HL-60/S4 (cell line): ENCODE results near the gene GPR119.
"Not testable (repeated sequence)": the region's sequence is repeated elsewhere in the genome, so short reads cannot be mapped to it uniquely, and the experiment has no call there.

ENCODE experiments used
- in situ Hi-C: fragments of 300-500 bp; cut with MboI; formaldehyde crosslinking; loops from 2 replicates; pipeline ENCODE4 v1.14.3; 2022; ENCODE audit warnings: low sequenced_read_pairs

The GPR119 gene

DNA sequence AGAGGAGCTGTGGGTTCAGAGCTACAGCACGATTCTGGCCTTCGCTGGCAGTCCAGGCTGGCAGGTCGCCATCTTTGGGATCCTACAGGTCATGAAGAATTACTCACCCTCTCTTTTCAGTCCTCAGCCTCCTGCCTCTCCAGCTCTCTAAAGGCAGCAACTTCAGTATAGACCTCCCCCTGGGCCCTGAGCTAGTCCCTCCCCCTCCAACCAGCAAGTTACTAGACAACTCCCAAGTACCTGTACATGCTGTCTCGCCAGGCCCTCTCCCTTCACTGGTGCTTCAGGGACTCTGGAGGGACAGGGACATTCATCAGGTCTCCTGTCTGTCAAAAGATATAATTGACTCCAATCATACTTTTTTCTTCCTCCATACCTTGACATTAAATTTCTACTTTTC, at the start of gene GPR119:
Gene GPR119 (minus strand): TSS at position 155 of the 400 bp plus-strand sequence. CDS start 227 bp downstream, outside the sequence.
- in situ Hi-C loops: no loop called here

DNA sequence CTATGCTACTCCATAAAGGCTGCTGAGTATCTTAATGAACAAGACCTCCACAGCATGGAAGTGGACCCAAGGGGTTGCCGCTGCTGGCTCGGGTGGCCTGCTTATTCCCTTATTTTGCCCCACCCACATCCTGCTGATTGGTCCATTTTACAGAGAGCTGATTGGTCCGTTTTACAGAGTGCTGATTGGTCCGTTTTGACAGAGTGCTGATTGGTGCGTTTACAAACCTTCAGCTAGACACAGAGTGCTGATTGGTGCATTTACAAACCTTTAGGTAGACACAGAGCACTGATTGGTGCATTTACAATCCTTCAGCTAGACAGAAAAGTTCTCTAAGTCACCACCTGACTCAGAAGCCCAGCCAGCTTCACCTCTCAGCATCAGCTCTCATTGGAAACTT, 43.8 kb upstream of the GPR119 start:
- in situ Hi-C loops: not testable (repeated sequence)

DNA sequence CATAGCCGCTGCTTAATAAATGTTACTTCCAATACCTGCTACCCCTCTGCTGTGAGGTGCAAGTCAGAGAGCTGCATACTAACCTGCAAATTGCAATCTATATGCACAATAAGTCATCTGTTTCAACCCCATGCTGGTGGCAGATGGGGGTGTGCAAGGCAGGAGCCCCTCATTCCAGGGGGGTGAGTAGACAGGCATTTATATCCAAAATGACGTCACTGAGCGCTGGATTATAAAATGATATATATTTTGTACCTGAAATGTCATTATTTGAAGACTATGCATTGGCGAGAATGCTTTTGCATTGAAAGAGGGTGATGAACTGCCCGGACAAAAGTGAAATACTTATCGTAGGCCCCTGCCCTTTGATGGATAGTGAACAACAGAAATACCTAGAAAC, 41.1 kb upstream of the GPR119 start:
- in situ Hi-C loops: no loop called here

DNA sequence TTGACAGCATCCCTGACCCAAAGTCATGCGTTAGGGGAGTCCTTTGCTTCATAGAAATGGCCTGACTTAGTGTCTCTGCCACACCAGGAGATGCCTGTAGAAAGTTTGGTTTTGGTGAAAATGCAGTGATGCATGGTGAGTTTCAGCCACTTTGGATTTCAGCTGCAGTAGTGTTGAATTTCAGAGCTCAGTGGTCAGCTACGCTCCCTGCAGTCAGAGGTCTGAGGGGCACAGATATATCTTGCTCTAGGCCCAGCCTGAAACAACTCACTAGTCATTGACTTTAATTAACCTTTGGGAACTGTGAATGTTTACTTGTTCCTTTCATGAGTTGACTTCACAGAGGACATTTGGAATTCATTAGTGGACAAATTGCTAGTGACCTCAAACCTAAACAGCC, 33.8 kb upstream of the GPR119 start:
- in situ Hi-C loops: no loop called here

DNA sequence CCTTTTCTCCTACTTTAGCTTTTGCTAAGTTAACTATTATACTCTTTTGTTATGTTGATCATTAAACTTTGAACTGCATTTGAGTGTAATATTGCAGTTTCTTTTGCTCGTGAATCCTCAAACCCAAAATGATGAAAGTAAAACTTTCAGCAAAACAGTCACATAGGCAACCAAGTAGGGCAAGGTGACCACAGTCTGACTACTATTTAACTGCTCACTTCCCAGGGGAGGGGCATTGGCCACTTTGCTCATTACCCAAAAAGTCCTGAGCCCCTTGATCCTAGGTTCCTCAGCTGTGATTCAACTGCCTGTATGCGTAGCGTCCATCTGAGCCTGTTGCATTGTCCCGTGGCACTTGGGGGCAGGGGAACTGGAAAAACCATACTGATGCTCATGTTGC, 33.3 kb upstream of the GPR119 start:
- in situ Hi-C loops: no loop called here

DNA sequence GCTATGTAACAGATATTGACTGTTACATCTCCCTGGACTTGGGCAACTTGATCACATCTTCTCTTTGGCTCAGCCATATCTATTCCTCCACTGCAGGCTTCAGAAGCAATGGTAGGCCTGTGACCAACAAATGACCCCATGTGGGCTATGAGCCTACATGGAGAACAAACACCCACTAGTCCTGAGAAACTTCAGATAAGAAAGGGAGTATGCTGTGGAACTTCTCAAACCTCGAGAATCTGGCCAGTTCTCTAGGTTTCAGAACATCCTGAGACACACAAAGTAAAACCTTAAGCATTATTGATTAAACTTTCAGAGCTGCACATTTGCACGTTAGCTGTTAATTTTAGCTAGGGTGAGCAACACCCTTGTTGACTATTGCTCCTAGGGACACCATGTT, 32.6 kb upstream of the GPR119 start:
- in situ Hi-C loops: no loop called here

DNA sequence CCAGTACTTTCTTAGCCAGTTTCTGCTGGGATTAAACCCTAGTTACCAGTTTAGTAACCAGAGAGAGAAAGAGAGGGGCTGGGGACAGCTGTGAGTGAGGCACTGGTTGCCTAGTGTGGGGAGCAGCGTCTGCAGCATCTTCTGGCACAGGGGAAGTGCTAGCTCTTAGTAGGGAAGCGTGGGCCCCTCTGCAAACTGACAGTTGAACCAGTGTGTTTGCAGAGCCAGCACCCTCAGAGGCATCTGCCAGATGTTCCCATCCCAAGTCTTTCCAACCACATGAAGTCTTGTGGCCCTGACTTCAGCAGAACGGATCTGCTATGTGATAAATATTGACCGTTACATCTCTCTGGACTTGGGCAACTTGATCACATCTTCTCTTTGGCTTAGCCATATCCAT, 31.3 kb upstream of the GPR119 start:
- in situ Hi-C loops: no loop called here

DNA sequence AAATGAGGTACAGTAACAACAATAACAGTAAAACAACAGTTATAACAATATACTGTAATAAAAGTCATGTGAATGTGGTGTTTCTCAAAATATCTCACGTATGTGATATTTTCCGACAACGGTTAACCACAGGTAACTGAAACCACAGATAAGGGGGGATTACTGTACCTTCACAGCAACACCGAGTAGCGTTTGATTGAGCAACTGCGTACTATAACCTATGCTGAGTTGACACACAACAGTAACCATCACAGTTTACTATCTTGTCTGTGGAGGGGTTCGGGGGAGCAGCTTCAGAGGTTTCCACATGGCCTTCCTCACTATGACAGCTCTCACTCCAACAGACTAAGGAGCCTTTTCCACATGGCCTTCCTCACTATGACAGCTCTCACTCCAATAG, 29.7 kb upstream of the GPR119 start:
- in situ Hi-C loops: no loop called here

DNA sequence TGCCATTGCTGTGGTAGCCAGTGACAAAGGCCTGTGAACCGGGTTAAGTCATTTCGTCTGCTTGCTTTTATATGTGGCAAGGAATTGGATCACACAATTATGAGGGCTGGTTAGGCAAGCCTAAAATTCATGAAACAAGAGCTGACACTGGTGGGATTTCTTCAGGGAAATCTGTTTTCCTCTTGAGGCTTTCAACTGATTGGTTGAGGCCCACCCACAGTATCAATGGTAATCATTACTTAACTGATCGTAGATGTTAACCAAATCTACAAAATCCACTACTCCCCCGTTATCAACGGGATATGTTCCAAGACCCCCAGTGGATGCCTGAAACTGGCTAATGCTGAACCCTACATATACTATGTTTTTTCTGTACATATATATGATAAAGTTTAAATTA, 29.3 kb upstream of the GPR119 start:
- in situ Hi-C loops: no loop called here

DNA sequence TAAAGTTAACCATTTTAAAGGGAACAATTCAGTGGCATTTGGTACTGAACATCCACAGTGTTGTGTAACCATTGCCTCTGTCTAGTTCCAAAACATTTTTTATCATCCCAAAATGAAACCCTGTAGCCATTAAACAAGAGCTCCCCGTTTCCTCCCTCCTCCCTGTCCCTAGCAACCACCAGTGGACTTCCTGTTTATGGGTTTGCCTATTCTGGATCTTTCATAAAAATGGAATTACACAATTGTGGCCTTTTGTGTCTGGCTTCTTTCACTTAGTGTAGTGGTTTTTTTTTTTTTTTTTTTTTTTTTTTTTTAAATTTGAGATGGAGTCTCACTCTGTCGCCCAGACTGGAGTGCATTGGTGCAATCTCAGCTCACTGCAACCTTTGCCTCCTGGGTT, 27.9 kb upstream of the GPR119 start:
- in situ Hi-C loops: no loop called here

DNA sequence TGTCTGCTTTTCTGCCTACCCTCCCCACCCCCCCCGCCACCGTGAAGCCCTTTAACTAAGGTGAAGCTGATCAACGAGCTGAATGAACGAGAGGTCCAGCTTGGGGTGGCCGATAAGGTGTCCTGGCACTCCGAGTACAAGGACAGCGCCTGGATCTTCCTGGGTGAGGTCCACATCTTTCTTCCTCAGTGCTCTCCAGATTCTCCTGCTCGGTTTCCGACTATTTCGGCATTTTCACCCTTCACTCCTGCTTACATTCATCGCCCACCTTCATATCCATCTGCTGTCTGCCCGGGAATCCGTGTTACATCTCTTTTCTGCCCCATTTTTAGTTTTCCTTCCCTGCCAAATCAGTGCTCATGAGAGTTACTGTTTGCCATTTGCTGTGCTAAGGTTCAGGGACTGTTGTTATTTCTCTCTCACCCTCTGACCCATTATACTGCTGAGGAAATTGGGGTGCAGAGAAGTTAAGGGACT, 16.8 kb upstream of the GPR119 start:
- in situ Hi-C loops: no loop called here

DNA sequence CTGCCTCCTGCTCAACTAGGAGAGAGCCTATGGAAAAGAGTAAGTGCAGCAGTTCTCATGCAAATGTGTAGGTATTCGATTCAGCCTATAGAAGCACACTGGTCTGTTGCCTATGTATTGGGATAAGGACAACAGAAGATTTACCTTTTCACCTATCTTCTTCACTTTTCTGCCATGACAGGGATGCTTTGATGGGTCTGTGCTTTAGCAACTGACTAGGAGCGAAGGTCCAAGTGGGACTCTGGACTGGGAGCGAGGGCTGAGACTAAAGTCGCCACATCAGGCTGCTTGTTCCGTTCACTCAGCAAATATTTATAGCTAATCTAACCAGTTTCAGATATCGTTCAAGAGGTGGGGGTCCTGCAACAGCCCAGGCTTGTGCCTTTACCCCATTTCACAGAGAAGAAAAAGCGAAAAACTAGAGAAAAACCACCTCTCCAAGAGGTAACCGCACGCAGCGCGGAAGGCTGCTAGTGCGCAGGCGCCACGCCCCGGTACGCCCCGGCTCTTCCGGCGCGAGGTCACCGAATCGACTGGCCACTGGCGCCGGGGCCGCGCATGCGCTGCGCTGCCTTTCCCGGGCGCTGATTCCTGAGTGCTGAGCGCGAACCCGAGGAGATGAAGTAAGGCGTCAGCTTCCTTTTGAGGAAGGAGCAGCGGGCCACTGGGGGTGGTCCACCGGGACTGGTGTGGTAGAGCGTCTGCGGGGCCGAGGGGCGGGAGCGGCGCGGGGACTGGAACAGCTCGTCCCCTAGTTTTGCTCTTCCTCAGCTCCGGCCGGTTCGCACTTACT, 16.1 kb upstream of the GPR119 start, which contains the start of gene RBMX2:
Gene RBMX2 (plus strand): TSS at position 573 of the 793 bp plus-strand sequence. CDS start 46 bp downstream, at position 619.
- in situ Hi-C loops: no loop called here

DNA sequence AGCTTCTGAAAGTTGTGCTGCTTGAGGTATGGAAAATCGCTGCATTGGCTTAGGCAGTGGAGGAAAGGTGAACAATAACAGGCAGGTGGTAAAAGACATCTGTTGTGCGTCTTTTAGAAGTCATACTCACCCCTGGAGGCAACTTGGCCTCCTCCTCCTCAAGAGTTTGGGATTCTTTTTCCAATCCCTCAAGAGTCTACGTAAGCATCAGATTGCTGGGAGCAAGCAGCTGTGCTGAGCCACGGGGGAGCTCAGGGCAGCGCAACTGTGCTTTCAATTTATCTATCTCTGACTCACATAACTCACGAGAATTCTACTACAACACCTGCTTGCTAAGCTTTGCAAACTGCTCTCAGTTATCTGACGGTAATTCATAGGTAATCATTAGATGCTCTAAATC, 9.9 kb upstream of the GPR119 start:
- in situ Hi-C loops: no loop called here

DNA sequence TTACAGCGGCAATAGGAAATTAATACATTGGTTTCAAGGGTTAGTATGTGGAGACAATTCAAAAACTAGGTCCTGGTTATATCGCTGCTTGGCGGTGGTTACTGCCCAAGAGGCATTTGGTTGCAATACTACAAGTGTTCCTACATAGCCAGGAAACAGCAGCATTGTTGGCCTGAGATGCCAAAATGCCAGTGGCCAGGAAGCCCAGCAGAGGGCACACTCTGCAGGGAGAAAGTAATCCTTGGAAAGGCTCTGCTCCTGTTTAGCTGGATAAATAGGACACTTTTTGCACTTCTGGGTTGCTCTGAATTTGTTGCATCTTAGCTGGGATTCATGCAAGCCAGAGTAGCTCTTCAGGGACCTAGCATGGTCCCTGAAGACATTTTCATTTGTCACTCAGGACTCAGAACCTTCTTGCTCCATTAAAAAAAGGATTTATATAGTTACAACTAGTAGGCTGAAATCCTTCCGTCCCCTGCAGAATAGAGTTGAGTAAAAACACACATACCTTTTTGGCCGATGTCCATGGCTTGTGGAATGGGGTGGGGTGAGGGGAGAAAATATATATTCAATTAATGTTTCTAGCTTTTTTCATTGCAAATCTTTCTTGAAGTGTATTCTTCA, 8.1 kb upstream of the GPR119 start:
- in situ Hi-C loops: no loop called here

DNA sequence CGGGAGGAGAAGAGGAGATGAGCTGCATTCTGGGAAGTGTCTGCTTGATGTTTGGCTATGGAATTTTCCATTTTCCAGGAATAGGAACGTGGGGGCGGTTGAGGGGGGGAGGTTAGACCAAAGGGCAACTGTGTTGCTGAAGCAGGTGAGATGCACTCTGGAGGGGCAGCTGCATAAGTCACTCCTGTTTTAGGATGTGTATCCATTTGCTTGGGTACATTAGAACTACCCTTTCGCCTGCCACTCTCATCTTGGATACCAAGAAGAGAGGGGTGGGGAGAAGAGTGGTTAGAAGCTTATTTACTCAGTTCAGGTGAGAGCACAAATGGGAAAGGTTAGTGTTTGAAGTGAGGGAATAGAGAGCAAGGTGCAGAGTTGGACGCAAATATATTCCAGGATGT, 934 bp upstream of the GPR119 start:
- in situ Hi-C loops: no loop called here

DNA sequence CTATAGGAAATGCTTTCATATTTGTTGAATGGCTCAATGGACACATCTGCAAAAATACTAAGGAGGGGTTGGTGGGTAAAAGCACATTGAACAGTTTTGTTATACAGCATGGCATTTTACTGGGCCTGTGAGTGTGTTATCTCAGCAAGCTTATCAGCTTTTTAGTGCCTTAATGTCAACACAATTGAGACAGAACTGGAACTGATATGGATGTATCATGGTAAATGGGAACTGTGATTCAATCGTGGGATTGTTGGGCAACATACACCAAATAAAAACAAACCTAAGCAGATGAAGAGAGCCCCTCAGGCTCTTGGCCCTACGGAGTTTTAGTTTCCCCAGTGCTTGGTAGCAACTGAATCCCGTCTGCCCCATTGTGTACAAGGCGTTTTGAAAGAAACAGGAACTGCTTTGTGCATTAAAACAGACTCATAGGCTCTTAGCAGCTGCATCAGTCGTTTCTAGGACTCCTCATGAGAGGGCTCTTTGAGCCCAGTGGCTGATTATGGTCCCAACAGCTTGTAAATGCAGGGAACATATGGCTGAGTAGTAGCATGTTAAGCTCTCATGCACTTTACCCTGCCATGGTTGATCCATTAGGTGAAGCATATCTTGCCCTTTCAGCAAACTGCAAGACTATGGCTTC, 7.3 kb downstream of the GPR119 start:
- in situ Hi-C loops: no loop called here

DNA sequence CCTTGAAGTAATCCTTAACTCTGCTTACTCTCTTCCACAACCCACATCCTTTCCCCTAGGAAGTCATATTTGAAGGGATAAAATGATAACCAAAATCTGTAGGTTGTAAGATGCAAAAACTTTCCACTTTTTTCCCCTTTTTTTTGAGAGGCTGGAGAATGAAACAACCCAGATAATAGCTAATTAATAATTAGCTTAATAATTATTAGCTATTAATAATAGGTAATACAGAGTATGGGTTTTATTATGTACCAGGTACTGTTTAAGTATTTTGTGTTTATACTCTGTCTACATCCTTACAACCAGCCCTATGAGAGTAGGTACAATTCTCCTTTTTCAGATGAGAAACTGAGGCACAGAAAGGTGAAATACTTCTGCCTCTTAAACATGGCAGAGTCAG, 9.4 kb downstream of the GPR119 start:
- in situ Hi-C loops: no loop called here

DNA sequence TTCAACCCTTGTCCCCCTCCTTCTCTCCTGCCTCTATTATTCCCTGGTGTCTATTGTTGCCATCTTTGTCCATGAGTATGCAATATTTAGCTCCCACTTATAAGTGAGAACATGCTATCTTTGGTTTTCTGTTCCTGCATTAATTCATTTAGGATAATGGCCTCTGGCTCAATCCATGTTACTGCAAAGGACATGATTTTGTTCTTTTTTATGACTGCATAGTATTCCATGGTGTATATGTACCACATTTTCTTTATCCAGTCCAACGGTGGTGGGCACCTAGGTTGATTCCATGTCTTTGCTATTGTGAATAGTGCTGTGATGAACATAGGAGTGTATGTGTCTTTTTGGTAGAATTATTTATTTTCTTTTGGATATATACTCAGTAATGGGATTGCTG, 33.4 kb downstream of the GPR119 start:
- in situ Hi-C loops: not testable (repeated sequence)

DNA sequence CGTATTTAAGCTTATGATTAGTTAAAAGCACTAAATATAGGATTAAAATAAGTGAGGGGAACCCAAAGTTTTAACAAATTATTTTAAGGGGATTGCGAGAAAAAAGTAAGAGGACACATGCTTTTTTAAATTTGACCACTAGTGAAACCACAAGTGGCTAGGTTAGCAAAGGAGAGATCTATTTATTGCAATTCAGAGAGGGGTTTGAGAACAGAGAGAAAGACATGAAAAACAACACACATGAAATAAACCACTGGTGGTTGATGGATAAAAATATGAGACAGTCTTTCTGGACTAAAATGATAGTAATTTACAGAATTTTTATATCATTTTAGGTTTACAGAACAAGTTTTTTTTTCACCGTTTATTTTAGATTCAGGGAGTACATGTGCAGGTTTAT, 33.9 kb downstream of the GPR119 start:
- in situ Hi-C loops: no loop called here

DNA sequence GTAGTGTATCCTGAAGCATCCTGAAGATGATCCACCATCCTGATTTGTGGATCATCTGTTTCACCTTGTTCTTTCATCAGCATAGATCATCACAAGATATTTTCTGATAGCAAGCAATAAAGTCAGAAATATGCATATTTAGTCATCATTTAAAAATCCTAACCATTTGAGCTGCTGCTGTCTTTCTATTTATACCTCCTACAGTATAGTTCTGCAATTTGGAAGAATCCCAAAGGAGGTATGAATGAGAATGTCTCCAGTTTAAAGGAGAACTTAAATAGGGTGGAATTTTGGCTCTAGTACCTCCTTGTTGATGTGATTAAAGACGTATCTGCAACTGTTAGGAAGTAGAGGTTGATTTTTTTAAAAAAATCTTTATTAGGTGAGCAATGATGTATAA, 38.2 kb downstream of the GPR119 start:
- in situ Hi-C loops: no loop called here

DNA sequence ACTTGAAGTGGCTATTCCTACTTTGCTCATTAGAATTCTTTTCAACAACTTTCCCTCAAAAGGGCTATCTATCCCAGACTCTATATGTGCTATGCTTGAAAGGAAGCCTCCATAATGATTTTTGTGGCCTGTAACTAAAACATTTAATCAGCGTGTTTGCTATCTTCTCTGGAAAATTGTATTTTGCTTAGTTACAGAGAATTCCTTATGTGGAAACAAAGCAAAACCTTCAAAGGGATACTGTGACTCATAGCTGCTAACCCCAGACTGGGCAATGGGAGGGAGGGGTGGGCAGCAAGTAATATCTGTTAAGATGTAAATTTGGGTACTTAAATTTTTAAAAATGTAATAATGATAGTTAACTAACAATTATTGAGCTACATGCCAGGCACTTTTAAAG, 42.1 kb downstream of the GPR119 start:
- in situ Hi-C loops: no loop called here

DNA sequence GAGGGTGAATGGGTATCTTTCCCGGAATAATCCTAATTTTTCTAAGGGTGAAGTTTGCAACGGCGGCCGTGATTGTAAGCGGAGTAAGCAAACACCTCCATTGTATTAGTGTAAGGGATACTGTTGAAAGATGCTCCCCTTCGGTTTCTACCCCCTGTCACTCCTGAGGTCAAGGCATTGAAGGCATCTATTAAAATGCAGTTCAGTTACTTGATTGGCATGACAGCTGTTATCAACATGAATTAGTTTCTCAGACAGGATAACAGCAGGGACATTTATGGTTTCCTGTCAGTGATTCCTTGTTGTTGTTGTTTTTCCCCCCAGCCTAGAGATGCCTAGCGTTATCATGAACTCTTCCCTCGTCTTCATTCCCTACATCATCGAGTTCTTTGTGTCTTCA, 45.2 kb downstream of the GPR119 start:
- in situ Hi-C loops: no loop called here
